Neuronal stem cell (in vitro differentiated cells): ENCODE measurements around the gene SEC24C.
A peak's percentile ranks its signal among the peaks of the same experiment; 100 is the strongest.

ENCODE experiments used
- DNase-seq: peaks from one replicate; pipeline ENCODE4 v3.0.0-alpha.2; 2013; ENCODE audit warnings: low spot score
- H2AFZ ChIP-seq: one replicate; pipeline ENCODE4 v1.6.1; 2013; ENCODE audit warnings: mild to moderate bottlenecking, low read length, inconsistent platforms
- H2AK5ac ChIP-seq: 2 replicates; pipeline ENCODE4 v1.6.1; 2013; ENCODE audit warnings: low read depth, mild to moderate bottlenecking, inconsistent platforms, low read length, moderate library complexity, mixed read lengths
- H2BK120ac ChIP-seq: 2 replicates; pipeline ENCODE4 v1.6.1; 2013; ENCODE audit warnings: low read depth, mild to moderate bottlenecking, inconsistent platforms, low read length, moderate library complexity, mixed read lengths
- H2BK12ac ChIP-seq: one replicate; pipeline ENCODE4 v1.6.1; 2013; ENCODE audit warnings: low read length, inconsistent platforms
- H2BK15ac ChIP-seq: 2 replicates; pipeline ENCODE4 v1.6.1; 2013; ENCODE audit warnings: mild to moderate bottlenecking, low read length, inconsistent platforms, mixed read lengths
- H2BK5ac ChIP-seq: one replicate; pipeline ENCODE4 v1.6.1; 2013; ENCODE audit warnings: inconsistent platforms, mild to moderate bottlenecking, low read length, moderate library complexity
- H3K14ac ChIP-seq: one replicate; pipeline ENCODE4 v1.6.1; 2013; ENCODE audit warnings: low read length, inconsistent platforms
- H3K18ac ChIP-seq: 2 replicates; pipeline ENCODE4 v1.6.1; 2013; ENCODE audit warnings: low read length, inconsistent platforms
- H3K23ac ChIP-seq: 2 replicates; pipeline ENCODE4 v1.6.1; 2013; ENCODE audit warnings: low read depth, mild to moderate bottlenecking, mixed read lengths, low read length, inconsistent platforms; ENCODE audit not compliant: poor library complexity
- H3K27ac ChIP-seq: replicated peaks from 3 replicates; pipeline ENCODE4 v1.5.1; 2013; ENCODE audit warnings: low read length, inconsistent platforms
- H3K27me3 ChIP-seq, 3 experiments: 2 replicates each; pipeline ENCODE4 v1.6.1; 2013; ENCODE audit warnings: low read length in 3 of 3, mild to moderate bottlenecking in 2 of 3, inconsistent platforms in 1 of 3, low read depth in 1 of 3, mixed read lengths in 1 of 3, moderate library complexity in 1 of 3; ENCODE audit not compliant: control insufficient read depth in 3 of 3, insufficient read depth in 3 of 3
- H3K36me3 ChIP-seq, 2 donors: replicated peaks in 1 of 2; 2 replicates each; pipeline ENCODE4 v1.6.1; 2013; ENCODE audit warnings: low read length in 2 of 2; ENCODE audit not compliant: control insufficient read depth in 2 of 2, insufficient read depth in 2 of 2
- H3K4ac ChIP-seq: 2 replicates; pipeline ENCODE4 v1.6.1; 2013; ENCODE audit warnings: inconsistent platforms, mild to moderate bottlenecking, low read length, moderate library complexity
- H3K4me1 ChIP-seq, 2 donors: 1 replicate in 1 of 2; 2 replicates in 1 of 2; pipeline ENCODE4 v1.6.1; 2013; ENCODE audit warnings: low read length in 2 of 2, low read depth in 1 of 2; ENCODE audit not compliant: control insufficient read depth in 2 of 2, insufficient read depth in 1 of 2
- H3K4me2 ChIP-seq: one replicate; pipeline ENCODE4 v1.6.1; 2013; ENCODE audit warnings: mild to moderate bottlenecking, low read length, inconsistent platforms; ENCODE audit not compliant: insufficient read depth, poor library complexity, severe bottlenecking
- H3K4me3 ChIP-seq, 2 donors: 2 replicates each; pipeline ENCODE4 v1.5.1; 2013; ENCODE audit warnings: low read length in 2 of 2, mild to moderate bottlenecking in 2 of 2, inconsistent platforms in 1 of 2, moderate library complexity in 1 of 2
- H3K79me1 ChIP-seq: one replicate; pipeline ENCODE4 v1.6.1; 2013; ENCODE audit warnings: low read depth, mild to moderate bottlenecking, inconsistent platforms, low read length, moderate library complexity
- H3K9ac ChIP-seq: one replicate; pipeline ENCODE4 v1.6.1; 2013; ENCODE audit warnings: mild to moderate bottlenecking, low read depth, low read length, inconsistent platforms; ENCODE audit not compliant: poor library complexity
- H3K9me3 ChIP-seq, 2 donors: replicated peaks in 1 of 2; 2 replicates each; pipeline versions ENCODE3 to v1.6.1; 2013; ENCODE audit warnings: low read length in 2 of 2, mild to moderate bottlenecking in 2 of 2, inconsistent platforms in 1 of 2, low read depth in 1 of 2, mixed read lengths in 1 of 2, moderate library complexity in 1 of 2; ENCODE audit not compliant: control insufficient read depth in 2 of 2, insufficient read depth in 1 of 2
- H4K8ac ChIP-seq: one replicate; pipeline ENCODE4 v1.6.1; 2013; ENCODE audit warnings: low read depth, mild to moderate bottlenecking, inconsistent platforms, low read length, moderate library complexity
- H4K91ac ChIP-seq: one replicate; pipeline ENCODE4 v1.6.1; 2013; ENCODE audit warnings: low read length, low read depth, mild to moderate bottlenecking, inconsistent platforms; ENCODE audit not compliant: poor library complexity
- WGBS, 2 donors: extraction: QIAGEN DNeasy Blood & Tissue Kit; methylation state at CpG; one replicate each; pipeline ENCODE4 v1.1.7; 2013; ENCODE audit warnings: missing lambda C conversion rate in 2 of 2, mixed read lengths in 1 of 2; ENCODE audit not compliant: insufficient read length in 2 of 2, insufficient replicate concordance in 1 of 2; ENCODE audit errors: extremely low coverage in 2 of 2; 5-methylcytosine and 5-hydroxymethylcytosine counted together

The SEC24C gene

DNA sequence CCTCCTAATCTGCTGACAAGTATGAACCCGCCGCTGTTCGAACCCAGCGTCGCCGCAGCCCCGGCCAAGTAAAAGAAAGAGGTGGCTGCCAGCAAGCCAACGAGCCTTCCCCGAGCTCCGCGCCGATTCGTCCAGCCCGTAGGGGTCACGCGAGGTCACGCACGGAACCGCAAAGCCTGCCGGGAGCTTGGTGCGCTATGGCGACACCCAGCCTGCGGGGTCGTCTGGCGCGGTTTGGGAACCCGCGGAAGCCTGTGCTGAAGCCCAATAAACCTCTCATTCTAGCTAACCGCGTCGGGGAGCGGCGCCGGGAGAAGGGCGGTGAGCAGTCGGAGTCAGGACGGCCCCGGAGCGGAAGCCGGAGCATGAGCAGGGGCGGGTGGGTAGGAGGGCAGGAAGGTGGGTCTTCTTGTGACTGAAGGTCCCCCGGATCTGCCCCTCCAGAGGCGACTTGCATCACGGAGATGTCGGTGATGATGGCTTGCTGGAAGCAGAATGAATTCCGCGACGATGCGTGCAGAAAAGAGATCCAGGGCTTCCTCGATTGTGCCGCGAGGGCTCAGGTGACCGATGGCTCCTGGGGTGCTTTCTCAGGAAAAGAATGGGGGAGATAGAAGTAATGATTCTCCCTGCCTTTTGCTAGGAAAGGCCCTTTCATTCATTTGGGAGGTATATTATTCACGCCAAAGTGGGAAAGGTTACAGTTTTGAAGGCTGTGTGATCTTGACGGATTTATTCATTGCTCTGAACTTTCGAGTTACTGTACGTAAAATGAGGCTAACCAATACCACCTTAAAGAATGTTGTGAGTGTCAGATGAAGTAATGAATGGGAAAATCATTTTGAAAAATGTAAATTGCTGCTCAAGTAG is 37.9 kb downstream of the SEC24C start, which contains the start of gene CHCHD1:
TSS of gene CHCHD1 (plus strand) at position 170 of the 870 bp plus-strand sequence. CDS start at position 198, 28 bp downstream.
- peak within 1 kb of the TSS; percentile 97 for H3K23ac ChIP-seq

DNA sequence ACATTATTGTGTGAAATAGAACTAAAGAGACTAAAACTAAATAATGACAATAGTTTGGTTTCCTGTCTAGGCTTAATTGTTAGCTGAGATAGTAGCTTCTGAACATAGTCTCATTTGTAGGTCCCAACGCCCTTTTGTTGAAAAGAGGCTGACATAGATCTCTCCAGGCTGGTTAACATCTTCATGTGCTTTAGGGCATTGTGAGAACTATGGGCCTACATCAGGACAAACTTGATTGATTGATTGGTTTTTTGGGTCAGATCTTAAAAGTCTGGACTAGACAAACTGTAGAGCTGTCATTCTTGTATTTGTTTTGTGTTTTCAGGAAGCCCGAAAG is 38.5 kb downstream of the SEC24C start:
- peaks cover 7% of the 10 kb centered on the region for H3K79me1 ChIP-seq
- no peak overlapping the region for H3K18ac ChIP-seq
- no CpG with 5 or more reads among the region's 2 CpGs for WGBS, 2 donors
- H3K4ac ChIP-seq, result no peak overlapping the region
- H2BK12ac ChIP-seq, result no peak overlapping the region
- H2AK5ac ChIP-seq, result no peak overlapping the region
- DNase-seq, result no peak
- no peak overlapping the region for H3K14ac ChIP-seq
- H4K91ac ChIP-seq, result no peak overlapping the region
- peak overlapping the region in 1 of 2 donors; percentile 82 for H3K4me3 ChIP-seq
- no peak overlapping the region for H4K8ac ChIP-seq
- H3K36me3 ChIP-seq, result peaks cover 1 to 41% of the 10 kb centered on the region in 2 donors
- H2BK5ac ChIP-seq, result no peak overlapping the region
- H2BK15ac ChIP-seq, result no peak overlapping the region
- no peak overlapping the region for H3K4me2 ChIP-seq
- H2BK120ac ChIP-seq, result no peak overlapping the region
- no peak overlapping the region for H2AFZ ChIP-seq
- no peak overlapping the region for H3K23ac ChIP-seq
- peaks cover 8 to 12% of the 10 kb centered on the region in 2 donors for H3K4me1 ChIP-seq
- no peak overlapping the region for H3K27ac ChIP-seq
- H3K27me3 ChIP-seq, result no peaks in the 10 kb centered on the region
- no peak overlapping the region for H3K9ac ChIP-seq
- H3K9me3 ChIP-seq, result no peaks in the 10 kb centered on the region

More for the DNA sequence above, 37.9 kb downstream of the SEC24C start, which contains the start of gene CHCHD1:
- Histone ChIP-seq H3K4me3 (peak within 1 kb of the TSS; percentile 82 to 85), H3K4me1 (peaks cover 8 to 12% of the 10 kb centered on the region in 2 donors), H3K36me3 (peaks cover 1 to 44% of the 10 kb centered on the region in 2 donors), H4K8ac (no peak within 1 kb of the TSS), H3K27me3 (no peaks in the 10 kb centered on the region), H3K79me1 (peaks cover 7% of the 10 kb centered on the region), H3K9me3 (no peaks in the 10 kb centered on the region), H2BK12ac (no peak within 1 kb of the TSS), H2BK5ac (peak within 1 kb of the TSS; percentile 91), H3K27ac (peak within 1 kb of the TSS; percentile 73), H2BK15ac (no peak within 1 kb of the TSS), H3K4ac (no peak within 1 kb of the TSS), H2BK120ac (no peak within 1 kb of the TSS), H3K9ac (peak within 1 kb of the TSS; percentile 95), H3K4me2 (peak within 1 kb of the TSS; percentile 78), H2AFZ (peak within 1 kb of the TSS; percentile 93), H3K14ac (no peak within 1 kb of the TSS), H4K91ac (no peak within 1 kb of the TSS), H3K18ac (peak within 1 kb of the TSS; percentile 98), H2AK5ac (peak within 1 kb of the TSS; percentile 96)
- WGBS, 2 donors, result no CpG with 5 or more reads among the region's 57 CpGs
- peak; percentile 77 for DNase-seq

DNA sequence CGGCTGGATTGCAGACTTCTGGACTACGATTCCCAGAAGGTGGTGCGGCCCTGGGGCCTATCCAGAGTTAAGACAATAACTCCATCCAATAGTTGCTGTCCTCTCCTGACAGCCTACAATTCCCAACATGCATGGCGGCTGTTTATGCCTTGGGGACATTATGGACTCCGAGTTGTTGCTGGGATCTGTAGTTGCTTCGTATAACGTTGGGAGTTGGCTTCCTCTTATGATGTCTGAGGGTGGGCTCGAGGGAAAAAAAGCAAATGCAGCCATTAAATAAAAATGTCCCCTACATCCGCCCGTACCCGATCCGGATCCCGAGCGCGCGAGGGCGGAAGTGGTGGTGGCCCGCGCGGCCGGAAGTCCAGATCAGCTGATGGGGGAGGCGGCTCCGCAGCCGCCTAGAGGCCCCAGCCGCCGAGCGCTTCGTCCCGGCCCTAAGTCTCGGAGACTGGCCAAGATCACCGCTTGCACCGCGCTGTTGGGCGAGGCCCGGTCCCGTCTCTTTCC is 41.1 kb downstream of the SEC24C start, which contains the start of gene ZSWIM8:
TSS of gene ZSWIM8 (plus strand) at position 396 of the 510 bp plus-strand sequence. CDS start 273 bp downstream, outside the sequence.
- Histone ChIP-seq H3K27ac (no peak within 1 kb of the TSS), H2BK5ac (no peak within 1 kb of the TSS), H4K91ac (no peak within 1 kb of the TSS), H4K8ac (no peak within 1 kb of the TSS), H3K36me3 (peaks cover 13 to 30% of the 10 kb centered on the region in 2 donors), H3K27me3 (no peaks in the 10 kb centered on the region), H3K23ac (peak within 1 kb of the TSS; percentile 40), H3K9ac (peak within 1 kb of the TSS; percentile 83), H3K4ac (no peak within 1 kb of the TSS), H3K18ac (peak within 1 kb of the TSS; percentile 40), H2BK120ac (no peak within 1 kb of the TSS), H2BK12ac (no peak within 1 kb of the TSS), H3K4me1 (peaks cover 8 to 12% of the 10 kb centered on the region in 2 donors), H3K4me3 (peak within 1 kb of the TSS; percentile 51 to 84), H3K14ac (no peak within 1 kb of the TSS), H2BK15ac (no peak within 1 kb of the TSS), H3K4me2 (peak within 1 kb of the TSS; percentile 89), H3K9me3 (no peaks in the 10 kb centered on the region), H2AFZ (peak within 1 kb of the TSS; percentile 73), H3K79me1 (peaks cover 7% of the 10 kb centered on the region), H2AK5ac (peak within 1 kb of the TSS; percentile 63)
- DNase-seq, result peak; percentile 88
- no CpG with 5 or more reads among the region's 36 CpGs for WGBS, 2 donors
